CD4-positive, alpha-beta memory T cell (primary cell): ENCODE data around the gene OPCML. TPM values are rescaled to one million over a fixed set of nuclear protein-coding genes. Genes with fewer than 3 reads are reported as not detected.

Experiments
- CTCF ChIA-PET: fragments of 350-600 bp; sonication (Branson Sonifier 250); formaldehyde crosslinking; loops from one replicate; lab custom pipeline; 2021; ENCODE audit warnings: inconsistent platforms; ENCODE audit not compliant: partially characterized antibody; lab: Charles Lee
- POLR2A ChIA-PET: fragments of 350-600 bp; sonication (Branson Sonifier 250); formaldehyde crosslinking; loops from one replicate; lab custom pipeline; 2021; ENCODE audit not compliant: partially characterized antibody; lab: Charles Lee
- DNase-seq, 5 donors: peaks; one replicate each; pipeline versions ENCODE4 v3.0.0 to v3.0.0-alpha.2; 2020 to 2022; ENCODE audit warnings: mixed read lengths in 1 of 5
- H3K27ac ChIP-seq: one replicate; pipeline ENCODE4 v1.7.0; 2013; ENCODE audit warnings: low read depth, low read length
- H3K27me3 ChIP-seq: 2 replicates; pipeline ENCODE4 v1.7.0; 2013; ENCODE audit warnings: mild to moderate bottlenecking, low read length, moderate library complexity; ENCODE audit not compliant: insufficient read depth
- H3K36me3 ChIP-seq: 2 replicates; pipeline ENCODE4 v1.7.0; 2013; ENCODE audit warnings: mild to moderate bottlenecking, low read length, moderate library complexity; ENCODE audit not compliant: insufficient read depth
- H3K4me1 ChIP-seq: 2 replicates; pipeline ENCODE4 v1.7.0; 2013; ENCODE audit warnings: mild to moderate bottlenecking, low read length, moderate library complexity; ENCODE audit not compliant: insufficient read depth
- H3K4me3 ChIP-seq, 2 donors: one replicate each; pipeline ENCODE4 v1.7.0; 2013; ENCODE audit warnings: low read length in 2 of 2, mild to moderate bottlenecking in 1 of 2
- H3K9me3 ChIP-seq, 2 donors: one replicate each; pipeline ENCODE4 v1.7.0; 2013; ENCODE audit warnings: low read length in 2 of 2, control low read depth in 1 of 2; ENCODE audit not compliant: control insufficient read depth in 1 of 2
- H3K27ac Mint-ChIP-seq, 7 donors: one replicate each; pipeline ENCODE4 v1.8.0; 2020 to 2021; ENCODE audit warnings: mixed read lengths in 7 of 7, mild to moderate bottlenecking in 6 of 7, inconsistent platforms in 3 of 7, moderate library complexity in 3 of 7
- H3K27me3 Mint-ChIP-seq, 2 donors: one replicate each; pipeline ENCODE4 v1.8.0; 2020 to 2021; ENCODE audit warnings: mixed read lengths in 2 of 2
- H3K36me3 Mint-ChIP-seq, 2 donors: one replicate each; pipeline ENCODE4 v1.8.0; 2020 to 2021; ENCODE audit warnings: mixed read lengths in 2 of 2, inconsistent platforms in 1 of 2, mild to moderate bottlenecking in 1 of 2
- H3K4me1 Mint-ChIP-seq, 4 donors: one replicate each; pipeline ENCODE4 v1.8.0; 2020 to 2021; ENCODE audit warnings: mixed read lengths in 4 of 4, mild to moderate bottlenecking in 1 of 4
- H3K4me3 Mint-ChIP-seq, 8 donors: one replicate each; pipeline ENCODE4 v1.8.0; 2020 to 2021; ENCODE audit warnings: mixed read lengths in 8 of 8, mild to moderate bottlenecking in 7 of 8, moderate library complexity in 6 of 8, inconsistent platforms in 3 of 8
- H3K9me3 Mint-ChIP-seq, 8 donors: one replicate each; pipeline ENCODE4 v1.8.0; 2020 to 2021; ENCODE audit warnings: mixed read lengths in 8 of 8, mild to moderate bottlenecking in 5 of 8, inconsistent platforms in 3 of 8, moderate library complexity in 1 of 8
- intact Hi-C: fragments of 100-400 bp; cut with micrococcal nuclease; formaldehyde crosslinking; loops from one replicate; pipeline ENCODE4 v1.15.1; 2023
- polyA plus RNA-seq, 2 donors: library from polyadenylated mRNA; unstranded; fragments of 300-500 nt; fragmentation: Illumina TruSeq; gene quantifications; one replicate each; pipeline ENCODE4 v1.2.3, GENCODE V29; 2021
- total RNA-seq, 2 experiments: library from RNA; stranded (reverse); gene quantifications; one replicate each; pipeline ENCODE4 v1.2.3, GENCODE V29; 2021

Gene OPCML
- total and polyA plus RNA-seq, 4 experiments from 2014 or later, result not detected

- H3K4me3 ChIP-seq, result no peak overlapping the region
- Mint-ChIP-seq H3K4me1 (no peaks in the 10 kb centered on the region), H3K4me3 (no peak overlapping the region), H3K27me3 (no peaks in the 10 kb centered on the region), H3K27ac (no peak overlapping the region), H3K9me3 (peaks cover 0 to 4% (median 0%) of the 10 kb centered on the region in 8 donors), H3K36me3 (no peaks in the 10 kb centered on the region)
- no peak overlapping the region for H3K27ac ChIP-seq
- ChIA-PET CTCF (no interaction called here), POLR2A (no interaction called here)
- no peak for DNase-seq
- no peaks in the 10 kb centered on the region for H3K4me1 ChIP-seq
- intact Hi-C loops, result no loop called here
- H3K9me3 ChIP-seq, result no peaks in the 10 kb centered on the region
- H3K36me3 ChIP-seq, result no peaks in the 10 kb centered on the region
- no peaks in the 10 kb centered on the region for H3K27me3 ChIP-seq
These were observed 358.4 kb downstream of the OPCML start for GRCh38 chr11:133173810-133174412.

GRCh38 chr11:133172349-133172748, 360.0 kb downstream of the OPCML start:
- H3K27me3 Mint-ChIP-seq, result peaks cover 0 to 4% of the 10 kb centered on the region in 2 donors
- H3K4me3 ChIP-seq, result no peak overlapping the region

GRCh38 chr11:133171374-133171773, 360.9 kb downstream of the OPCML start:
- intact Hi-C loops, result no loop called here
- POLR2A ChIA-PET, result no interaction called here
- H3K27ac Mint-ChIP-seq, result no peak overlapping the region
- DNase-seq, result no peak
- no peaks in the 10 kb centered on the region for H3K4me1 Mint-ChIP-seq
- H3K9me3 Mint-ChIP-seq, result peaks cover 0 to 4% (median 0%) of the 10 kb centered on the region in 8 donors
- CTCF ChIA-PET, result no interaction called here
- H3K9me3 ChIP-seq, result no peaks in the 10 kb centered on the region
- no peaks in the 10 kb centered on the region for H3K36me3 Mint-ChIP-seq
- H3K27me3 ChIP-seq, result no peaks in the 10 kb centered on the region
- peaks cover 4% of the 10 kb centered on the region in 2 donors for H3K27me3 Mint-ChIP-seq
- H3K4me3 Mint-ChIP-seq, result no peak overlapping the region
- no peaks in the 10 kb centered on the region for H3K4me1 ChIP-seq
- no peak overlapping the region for H3K27ac ChIP-seq
- H3K36me3 ChIP-seq, result no peaks in the 10 kb centered on the region
- H3K4me3 ChIP-seq, result no peak overlapping the region

More at GRCh38 chr11:133172349-133172748, 360.0 kb downstream of the OPCML start:
- CTCF ChIA-PET, result no interaction called here
- Histone ChIP-seq H3K9me3 (no peaks in the 10 kb centered on the region), H3K27ac (no peak overlapping the region), H3K27me3 (no peaks in the 10 kb centered on the region), H3K4me1 (no peaks in the 10 kb centered on the region), H3K36me3 (no peaks in the 10 kb centered on the region)
- POLR2A ChIA-PET, result no interaction called here
- no peak for DNase-seq
- H3K27ac Mint-ChIP-seq, result no peak overlapping the region
- no peaks in the 10 kb centered on the region for H3K36me3 Mint-ChIP-seq
- H3K4me3 Mint-ChIP-seq, result no peak overlapping the region
- peaks cover 0 to 4% (median 0%) of the 10 kb centered on the region in 8 donors for H3K9me3 Mint-ChIP-seq
- H3K4me1 Mint-ChIP-seq, result no peaks in the 10 kb centered on the region
- intact Hi-C loops, result no loop called here

- intact Hi-C loops, result no loop called here
- POLR2A ChIA-PET, result no interaction called here
These were observed 364.3 kb downstream of the OPCML start for GRCh38 chr11:133168016-133168415.

GRCh38 chr11:133166662-133167061, 365.6 kb downstream of the OPCML start:
- no peaks in the 10 kb centered on the region for H3K36me3 ChIP-seq
- ChIA-PET POLR2A (no interaction called here), CTCF (interaction anchor here (1.2 kb wide), 1 partner anchor 40 kb away, joined by 3 read pairs; no protein-coding TSS in a partner anchor)
- H3K4me3 ChIP-seq, result no peak overlapping the region
- DNase-seq, result no peak
- Mint-ChIP-seq H3K4me3 (no peak overlapping the region), H3K36me3 (no peaks in the 10 kb centered on the region), H3K27ac (no peak overlapping the region), H3K4me1 (no peaks in the 10 kb centered on the region), H3K27me3 (peaks cover 4% of the 10 kb centered on the region in 2 donors), H3K9me3 (peaks cover 0 to 2% (median 0%) of the 10 kb centered on the region in 8 donors)
- H3K27me3 ChIP-seq, result no peaks in the 10 kb centered on the region
- intact Hi-C loops, result no loop called here
- no peaks in the 10 kb centered on the region for H3K9me3 ChIP-seq
- H3K4me1 ChIP-seq, result no peaks in the 10 kb centered on the region
- H3K27ac ChIP-seq, result no peak overlapping the region

More at GRCh38 chr11:133168016-133168415, 364.3 kb downstream of the OPCML start:
- Mint-ChIP-seq H3K4me1 (no peaks in the 10 kb centered on the region), H3K4me3 (no peak overlapping the region), H3K9me3 (peaks cover 0 to 4% (median 0%) of the 10 kb centered on the region in 8 donors), H3K36me3 (no peaks in the 10 kb centered on the region), H3K27ac (no peak overlapping the region), H3K27me3 (peaks cover 4% of the 10 kb centered on the region in 2 donors)
- Histone ChIP-seq H3K27me3 (no peaks in the 10 kb centered on the region), H3K4me3 (no peak overlapping the region), H3K4me1 (no peaks in the 10 kb centered on the region), H3K27ac (no peak overlapping the region), H3K9me3 (no peaks in the 10 kb centered on the region), H3K36me3 (no peaks in the 10 kb centered on the region)
- DNase-seq, result no peak
- CTCF ChIA-PET, result no interaction called here

GRCh38 chr11:133164986-133165385, 367.3 kb downstream of the OPCML start:
- Histone ChIP-seq H3K36me3 (no peaks in the 10 kb centered on the region), H3K27me3 (no peaks in the 10 kb centered on the region), H3K27ac (no peak overlapping the region), H3K9me3 (no peaks in the 10 kb centered on the region), H3K4me1 (no peaks in the 10 kb centered on the region), H3K4me3 (no peak overlapping the region)
- H3K9me3 Mint-ChIP-seq, result peaks cover 0 to 1% (median 0%) of the 10 kb centered on the region in 8 donors
- intact Hi-C loops, result no loop called here
- no peak overlapping the region for H3K4me3 Mint-ChIP-seq
- H3K36me3 Mint-ChIP-seq, result no peaks in the 10 kb centered on the region
- DNase-seq, result no peak
- peaks cover 0 to 4% (median 0%) of the 10 kb centered on the region in 4 donors for H3K4me1 Mint-ChIP-seq
- CTCF ChIA-PET, result interaction anchor here (1.1 kb wide), 1 partner anchor 10 kb away, joined by 3 read pairs; no protein-coding TSS in a partner anchor
- POLR2A ChIA-PET, result no interaction called here
- H3K27ac Mint-ChIP-seq, result no peak overlapping the region
- H3K27me3 Mint-ChIP-seq, result peaks cover 4% of the 10 kb centered on the region in 2 donors

- peaks cover 4% of the 10 kb centered on the region in 2 donors for H3K27me3 Mint-ChIP-seq
- Histone ChIP-seq H3K27me3 (no peaks in the 10 kb centered on the region), H3K27ac (no peak overlapping the region), H3K9me3 (no peaks in the 10 kb centered on the region), H3K4me3 (no peak overlapping the region), H3K36me3 (no peaks in the 10 kb centered on the region), H3K4me1 (no peaks in the 10 kb centered on the region)
- no peak for DNase-seq
- no peak overlapping the region for H3K27ac Mint-ChIP-seq
- H3K9me3 Mint-ChIP-seq, result peaks cover 0 to 1% (median 0%) of the 10 kb centered on the region in 8 donors
- H3K4me3 Mint-ChIP-seq, result no peak overlapping the region
- ChIA-PET POLR2A (no interaction called here), CTCF (interaction anchor here (1.1 kb wide), 1 partner anchor 9 kb away, joined by 3 read pairs; no protein-coding TSS in a partner anchor)
- H3K4me1 Mint-ChIP-seq, result peaks cover 0 to 4% (median 0%) of the 10 kb centered on the region in 4 donors
- H3K36me3 Mint-ChIP-seq, result no peaks in the 10 kb centered on the region
- intact Hi-C loops, result no loop called here
These were observed 368.6 kb downstream of the OPCML start for GRCh38 chr11:133163463-133164419.
